K562 (cell line): ENCODE measurements around the gene INSL3.

Source experiments
- CAMTA2 ChIP-seq: fragments of 250-450 bp; sonication (Bioruptor Pico); conservative IDR thresholded peaks from 2 replicates; pipeline ENCODE4 v1.5.1; 2022
- HNRNPUL1 ChIP-seq: fragments of 200-400 bp; formaldehyde crosslinking; IDR thresholded peaks from 2 replicates; pipeline ENCODE4 v1.6.1; 2017; ENCODE audit warnings: low read length
- ID3 ChIP-seq, 2 experiments: fragments of 250-450 bp in 1 of 2; fragments of 450-650 bp in 1 of 2; sonication (Bioruptor Pico) in 1 of 2; IDR thresholded peaks; 2 replicates each; pipeline versions ENCODE4 v1.6.1 to v1.8.0; 2016 to 2021; ENCODE audit warnings: mild to moderate bottlenecking in 2 of 2, moderate library complexity in 2 of 2, missing compliant biosample characterization in 1 of 2, missing genetic modification characterization in 1 of 2
- NFYB ChIP-seq: IDR thresholded peaks from 2 replicates; pipeline ENCODE4 v1.6.1; 2011; ENCODE audit warnings: mild to moderate bottlenecking, moderate library complexity; ENCODE audit not compliant: insufficient read length; ENCODE audit errors: extremely low read depth
- NR2C2 ChIP-seq, 2 experiments: fragments of 200-800 bp in 1 of 2; sonication (Bioruptor generic) in 1 of 2; sonication (generic) in 1 of 2; formaldehyde crosslinking in 1 of 2; IDR thresholded peaks; 2 replicates each; pipeline versions ENCODE4 v1.6.1 to v1.8.0; 2016 to 2022; ENCODE audit warnings: mild to moderate bottlenecking in 1 of 2, missing compliant biosample characterization in 1 of 2, missing genetic modification characterization in 1 of 2, missing genetic modification reagents in 1 of 2
- NRF1 ChIP-seq, 2 experiments: fragments of 450-650 bp; IDR thresholded peaks in 1 of 2; conservative IDR thresholded peaks in 1 of 2; 2 replicates each; pipeline ENCODE4 v1.6.1; 2014; ENCODE audit warnings: mild to moderate bottlenecking in 2 of 2
- POLR2AphosphoS5 ChIP-seq: IDR thresholded peaks from 2 replicates; pipeline ENCODE4 v1.6.1; 2011; ENCODE audit warnings: mild to moderate bottlenecking, low read depth, low read length, moderate library complexity; ENCODE audit not compliant: control insufficient read depth, insufficient read depth
- RAD51 ChIP-seq: fragments of 450-650 bp; IDR thresholded peaks from 2 replicates; pipeline ENCODE4 v1.7.1; 2016; ENCODE audit warnings: low read depth, mild to moderate bottlenecking, borderline replicate concordance
- REST ChIP-seq, 2 experiments: fragments of 450-650 bp; formaldehyde crosslinking in 1 of 2; IDR thresholded peaks; 2 replicates each; pipeline versions ENCODE4 v1.4.0 to v1.6.1; 2014 to 2020; ENCODE audit warnings: mild to moderate bottlenecking in 2 of 2, borderline replicate concordance in 1 of 2, low read depth in 1 of 2
- ZBTB33 ChIP-seq: sonication (generic); formaldehyde crosslinking; IDR thresholded peaks from 2 replicates; pipeline ENCODE4 v1.8.1; 2023; ENCODE audit warnings: mild to moderate bottlenecking, missing genetic modification reagents
- ZFX ChIP-seq: sonication (generic); formaldehyde crosslinking; IDR thresholded peaks from 2 replicates; pipeline ENCODE4 v1.8.0; 2022; ENCODE audit warnings: mild to moderate bottlenecking, missing genetic modification reagents, moderate library complexity

GRCh38 chr19:17787274-17787913 is 33.9 kb downstream of the INSL3 start:
- TF ChIP-seq RAD51, result no peak
- TF ChIP-seq REST (IDR thresholded peaks at IDR 0.05; ENCODE audit: borderline replicate concordance), result no peak
- TF ChIP-seq REST (CRISPR knock-in tag; IDR thresholded peaks at IDR 0.05; ENCODE audit: low read depth), result no peak
- no peak for TF ChIP-seq POLR2AphosphoS5
- TF ChIP-seq NR2C2 (CRISPR knock-in tag; IDR thresholded peaks at IDR 0.05), result no peak
- TF ChIP-seq NR2C2 (tag; IDR thresholded peaks at IDR 0.05), result no peak
- TF ChIP-seq CAMTA2 (CRISPR knock-in tag), result no peak
- no peak for TF ChIP-seq ZBTB33 (CRISPR knock-in tag)
- no peak for TF ChIP-seq HNRNPUL1
- no peak for TF ChIP-seq ZFX (CRISPR knock-in tag)
- TF ChIP-seq NRF1 (conservative IDR thresholded peaks at IDR 0.05 in 1 of 2, IDR thresholded peaks at IDR 0.05 in 1 of 2), result no peak
- TF ChIP-seq ID3 (CRISPR knock-in tag; IDR thresholded peaks at IDR 0.05), result no peak
- TF ChIP-seq ID3 (tag; IDR thresholded peaks at IDR 0.05), result no peak
- TF ChIP-seq NFYB, result no peak
